HepG2 (cell line): ENCODE results near the gene PLPPR3. TPM values are rescaled to one million over a fixed set of nuclear protein-coding genes. Genes with fewer than 3 reads are reported as not detected.
A peak's percentile ranks its signal among the peaks of the same experiment; 100 is the strongest.

ENCODE experiments used
- ATAC-seq: fragments of 200-7000 bp; cut with Tn5 transposase; 3 replicates; pipeline ENCODE4 v1.9.1; 2020; ENCODE audit warnings: mild to moderate bottlenecking, moderate library complexity
- BruUV-seq: library from RNA; stranded (reverse); fragments of 400-500 nt; replicated peaks from 2 replicates; lab custom pipeline; 2021; lab: Mats Ljungman, UMichigan
- CTCF ChIA-PET: fragments of 300-600 bp; formaldehyde crosslinking; extraction: SDS; loops from one replicate; lab custom pipeline; 2021; ENCODE audit warnings: low total read pairs, inconsistent platforms, low intra/inter-chr PET ratio; lab: Yijun Ruan, JAX
- POLR2A ChIA-PET: fragments of 350-600 bp; sonication (Branson Sonifier 250); formaldehyde crosslinking; loops from one replicate; lab custom pipeline; 2020; ENCODE audit warnings: antibody characterized with exemption, inconsistent platforms; lab: Yijun Ruan, JAX
- DNase-seq: peaks from one replicate; pipeline ENCODE4 v3.0.0-alpha.2; 2015; ENCODE audit warnings: low spot score
- FAIRE-seq: peaks from 3 replicates; lab custom pipeline; 2011; peaks lifted over from hg19 to GRCh38; lab: Jason Lieb, UNC
- H2AFZ ChIP-seq: one replicate; pipeline ENCODE4 v1.6.1; 2011; ENCODE audit warnings: low read length, inconsistent platforms
- H3K27ac ChIP-seq: fragments of 300-600 bp; 3 replicates; pipeline ENCODE4 v1.8.0; 2011; ENCODE audit warnings: mixed run types, mild to moderate bottlenecking, mixed read lengths, low read length, inconsistent platforms; ENCODE audit not compliant: insufficient read depth; ENCODE audit errors: extremely low read length
- H3K27me3 ChIP-seq, 2 experiments: fragments of 200-600 bp in 1 of 2; 2 replicates in 1 of 2; 3 replicates in 1 of 2; pipeline versions ENCODE4 v1.6.0 to v1.8.0; 2011; ENCODE audit warnings: low read length in 2 of 2, mild to moderate bottlenecking in 2 of 2, moderate library complexity in 2 of 2, inconsistent platforms in 1 of 2; ENCODE audit not compliant: insufficient read depth in 2 of 2, control insufficient read depth in 1 of 2
- H3K36me3 ChIP-seq, 2 experiments: fragments of 200-600 bp in 1 of 2; replicated peaks in 1 of 2; 2 replicates in 1 of 2; 3 replicates in 1 of 2; pipeline versions ENCODE4 v1.5.1 to v1.8.0; 2011; ENCODE audit warnings: low read length in 2 of 2, inconsistent platforms in 1 of 2; ENCODE audit not compliant: insufficient read depth in 2 of 2, control insufficient read depth in 1 of 2
- H3K4me1 ChIP-seq: 2 replicates; pipeline ENCODE4 v1.5.1; 2012; ENCODE audit warnings: low read length, inconsistent platforms; ENCODE audit not compliant: insufficient read depth
- H3K4me2 ChIP-seq: 2 replicates; pipeline ENCODE4 v1.6.0; 2011; ENCODE audit warnings: low read depth, low read length, inconsistent platforms
- H3K4me3 ChIP-seq, 3 experiments: fragments of 200-600 bp in 1 of 3; sonication (generic), shearing (Covaris generic) in 1 of 3; replicated peaks in 1 of 3; 2 replicates each; pipeline ENCODE4 v1.5.1; 2011 to 2016; ENCODE audit warnings: low read length in 3 of 3, inconsistent platforms in 2 of 3, low read depth in 2 of 3, mild to moderate bottlenecking in 2 of 3, control low read depth in 1 of 3, mixed read lengths in 1 of 3; ENCODE audit not compliant: insufficient read depth in 1 of 3
- H3K79me2 ChIP-seq: one replicate; pipeline ENCODE4 v1.6.1; 2011; ENCODE audit warnings: low read length, inconsistent platforms; ENCODE audit not compliant: insufficient read depth
- H3K9ac ChIP-seq: 2 replicates; pipeline ENCODE4 v1.6.0; 2011; ENCODE audit warnings: mild to moderate bottlenecking, low read depth, low read length, inconsistent platforms; ENCODE audit not compliant: insufficient read depth
- H3K9me3 ChIP-seq: 2 replicates; pipeline ENCODE4 v1.5.1; 2012; ENCODE audit warnings: mild to moderate bottlenecking, low read length
- H4K20me1 ChIP-seq: 2 replicates; pipeline ENCODE4 v1.6.0; 2011; ENCODE audit warnings: inconsistent platforms, mild to moderate bottlenecking, low read length, moderate library complexity; ENCODE audit not compliant: insufficient read depth
- FOXO4 ChIP-seq: sonication (generic); formaldehyde crosslinking; conservative IDR thresholded peaks from 2 replicates; pipeline ENCODE4 v1.8.1; 2023; ENCODE audit warnings: missing genetic modification reagents
- GFI1 ChIP-seq: sonication (generic); formaldehyde crosslinking; IDR thresholded peaks from 2 replicates; pipeline ENCODE4 v1.5.0; 2020; ENCODE audit warnings: missing genetic modification reagents, mild to moderate bottlenecking, borderline replicate concordance
- PHB2 ChIP-seq: fragments of 450-650 bp; IDR thresholded peaks from 2 replicates; pipeline ENCODE4 v1.6.1; 2018; ENCODE audit not compliant: partially characterized antibody
- PHF21A ChIP-seq: sonication (generic); formaldehyde crosslinking; IDR thresholded peaks from 2 replicates; pipeline ENCODE4 v1.5.0; 2020; ENCODE audit warnings: mild to moderate bottlenecking, missing genetic modification reagents
- RARA ChIP-seq: IDR thresholded peaks from 2 replicates; pipeline ENCODE4 v1.6.1; 2016; ENCODE audit warnings: missing genetic modification reagents, missing compliant biosample characterization
- SIN3A ChIP-seq: IDR thresholded peaks from 2 replicates; pipeline ENCODE4 v1.6.1; 2011; ENCODE audit warnings: low read depth, mild to moderate bottlenecking, control low read depth, low read length, borderline replicate concordance
- THAP11 ChIP-seq: IDR thresholded peaks from 2 replicates; pipeline ENCODE4 v1.6.1; 2016; ENCODE audit warnings: missing biosample characterization, missing genetic modification reagents
- U2AF1 ChIP-seq: fragments of 200-400 bp; formaldehyde crosslinking; optimal IDR thresholded peaks from 2 replicates; pipeline ENCODE3; 2017; ENCODE audit warnings: mild to moderate bottlenecking, low read depth, low read length
- UBTF ChIP-seq: sonication (generic); formaldehyde crosslinking; IDR thresholded peaks from 2 replicates; pipeline ENCODE4 v1.4.0; 2020; ENCODE audit warnings: mild to moderate bottlenecking, missing genetic modification reagents
- ZBTB1 ChIP-seq: sonication (generic); formaldehyde crosslinking; IDR thresholded peaks from 2 replicates; pipeline ENCODE4 v1.4.0; 2020; ENCODE audit warnings: missing genetic modification reagents, borderline replicate concordance
- whole genome bisulfite sequencing: methylation state at CpG from one replicate; pipeline ENCODE4 v1.1.6; 2017; ENCODE audit warnings: low lambda C conversion rate; 5-methylcytosine and 5-hydroxymethylcytosine counted together
- in situ Hi-C: cut with HindIII; loops from 2 replicates; pipeline ENCODE4 v1.10.0; 2017; ENCODE audit warnings: low pct_unique_long_range_greater_than_20kb; ENCODE audit not compliant: extremely low pct_ligation_motif_present
- intact Hi-C: fragments of 100-400 bp; cut with micrococcal nuclease; formaldehyde crosslinking; loops from one replicate; pipeline ENCODE4 v1.10.0; 2022; ENCODE audit not compliant: unreplicated experiment
- polyA plus RNA-seq, 8 experiments: library from polyadenylated mRNA; depleted of rRNA in 3 of 8; stranded (reverse) in 7 of 8; unstranded in 1 of 8; fragments of >200 nt; fragmentation: Illumina TruSeq in 4 of 8; extraction: Trizol in 4 of 8; gene quantifications; 2 replicates each; pipeline versions ENCODE4 v1.2.1 to v1.2.3, GENCODE V29; 2011 to 2016; ENCODE audit warnings: low read depth in 4 of 8, missing spikeins in 1 of 8, mixed read lengths in 1 of 8; ENCODE audit not compliant: insufficient read depth in 1 of 8
- total RNA-seq, 5 experiments: library from RNA; depleted of rRNA; stranded (reverse); fragments of >200 nt; fragmentation: Illumina TruSeq; extraction: Trizol; gene quantifications; 2 replicates each; pipeline ENCODE4 v1.2.3, GENCODE V29; 2016; ENCODE audit warnings: low read depth in 1 of 5
- TF ChIP-seq, protein P1 (sequence below): sonication (generic); formaldehyde crosslinking; IDR thresholded peaks from 2 replicates; pipeline ENCODE4 v1.4.0; 2020; ENCODE audit warnings: low read depth, missing genetic modification reagents

PLPPR3 gene
- total and polyA plus RNA-seq, 2 of the 13 experiments (the other 11 are each of a cell fraction or from before 2014, with no cell fraction given): 0.07 to 0.16 TPM

DNA sequence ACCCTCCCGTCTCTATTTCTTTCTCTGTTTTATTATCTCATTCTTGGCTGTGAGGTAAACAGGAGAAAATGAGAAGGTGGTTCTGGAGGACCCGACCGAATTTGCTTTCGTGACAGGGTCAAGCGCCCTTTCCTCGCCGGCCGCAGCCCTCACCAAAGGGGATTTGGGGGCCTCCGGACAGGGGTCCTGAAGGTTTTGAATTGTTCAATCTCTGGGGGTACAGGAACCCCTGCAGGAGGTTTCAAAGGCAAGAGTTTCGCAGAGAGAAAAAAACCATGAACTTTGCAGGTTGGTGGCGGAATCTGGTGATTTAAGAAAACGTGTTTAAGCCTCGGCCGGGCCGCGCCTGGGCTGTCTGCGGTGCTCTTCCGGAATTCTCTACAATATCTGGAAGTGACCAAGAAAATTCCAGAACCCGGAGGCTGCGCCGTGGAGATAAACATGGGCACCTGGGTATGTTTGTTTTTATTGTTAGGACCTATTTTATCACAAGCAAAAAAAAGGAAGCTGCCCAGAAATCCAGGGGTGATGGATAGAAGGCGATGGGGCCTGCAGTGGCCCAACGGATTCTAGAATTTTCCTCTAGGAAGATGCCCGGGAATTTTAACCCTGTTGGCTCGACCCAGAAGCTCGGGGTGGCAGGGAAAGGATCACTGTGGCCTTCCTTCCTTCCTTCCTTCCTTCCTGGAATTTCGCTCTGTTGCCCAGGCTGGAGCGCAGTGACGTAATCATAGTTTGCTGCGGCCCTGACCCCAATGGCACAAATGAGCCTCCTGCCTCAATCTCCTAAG is 38.7 kb downstream of the PLPPR3 start:
- Histone ChIP-seq H3K4me3 (peak overlapping the region; percentile 74 to 86 (median 76)), H3K27me3 (no peaks in the 10 kb centered on the region), H3K27ac (peak overlapping the region; percentile 85), H3K4me1 (peaks cover 51% of the 10 kb centered on the region), H3K9me3 (no peaks in the 10 kb centered on the region), H3K36me3 (no peaks in the 10 kb centered on the region), H3K9ac (peak overlapping the region; percentile 72), H4K20me1 (no peaks in the 10 kb centered on the region), H3K4me2 (peak overlapping the region; percentile 83), H3K79me2 (peaks cover 5% of the 10 kb centered on the region), H2AFZ (no peak overlapping the region)
- POLR2A ChIA-PET: interaction anchor here (1.0 to 2.2 kb wide), 5 partner anchors 10 to 43 kb away, joined by 3 to 11 read pairs (median 3); partner anchors contain the start of gene PTBP1
- WGBS: 10% methylated on average over 30 of the region's 30 CpGs
- FAIRE-seq (peak; percentile 28), ATAC-seq (peak; percentile 6; the same call in 1 of the 3 replicates), DNase-seq (no peak)
- intact Hi-C loops (loop anchor here (10.0 kb wide), 1 partner anchor 212 kb away; no protein-coding TSS in a partner anchor), in situ Hi-C loops (no loop called here)
- CTCF ChIA-PET: interaction anchor here (0.8 kb wide), 1 partner anchor 12 kb away, joined by 3 read pairs; no protein-coding TSS in a partner anchor
- BruUV-seq: TSS peak; percentile 92
- TF ChIP-seq PHB2: no peak
- peak; percentile 63; the same call in 1 of the 2 replicates for TF ChIP-seq GFI1 (CRISPR knock-in tag)
- 0 out of 2 replicates have a peak, but pooled peaks have one; percentile 2 for TF ChIP-seq THAP11
- TF ChIP-seq, protein P1, sequence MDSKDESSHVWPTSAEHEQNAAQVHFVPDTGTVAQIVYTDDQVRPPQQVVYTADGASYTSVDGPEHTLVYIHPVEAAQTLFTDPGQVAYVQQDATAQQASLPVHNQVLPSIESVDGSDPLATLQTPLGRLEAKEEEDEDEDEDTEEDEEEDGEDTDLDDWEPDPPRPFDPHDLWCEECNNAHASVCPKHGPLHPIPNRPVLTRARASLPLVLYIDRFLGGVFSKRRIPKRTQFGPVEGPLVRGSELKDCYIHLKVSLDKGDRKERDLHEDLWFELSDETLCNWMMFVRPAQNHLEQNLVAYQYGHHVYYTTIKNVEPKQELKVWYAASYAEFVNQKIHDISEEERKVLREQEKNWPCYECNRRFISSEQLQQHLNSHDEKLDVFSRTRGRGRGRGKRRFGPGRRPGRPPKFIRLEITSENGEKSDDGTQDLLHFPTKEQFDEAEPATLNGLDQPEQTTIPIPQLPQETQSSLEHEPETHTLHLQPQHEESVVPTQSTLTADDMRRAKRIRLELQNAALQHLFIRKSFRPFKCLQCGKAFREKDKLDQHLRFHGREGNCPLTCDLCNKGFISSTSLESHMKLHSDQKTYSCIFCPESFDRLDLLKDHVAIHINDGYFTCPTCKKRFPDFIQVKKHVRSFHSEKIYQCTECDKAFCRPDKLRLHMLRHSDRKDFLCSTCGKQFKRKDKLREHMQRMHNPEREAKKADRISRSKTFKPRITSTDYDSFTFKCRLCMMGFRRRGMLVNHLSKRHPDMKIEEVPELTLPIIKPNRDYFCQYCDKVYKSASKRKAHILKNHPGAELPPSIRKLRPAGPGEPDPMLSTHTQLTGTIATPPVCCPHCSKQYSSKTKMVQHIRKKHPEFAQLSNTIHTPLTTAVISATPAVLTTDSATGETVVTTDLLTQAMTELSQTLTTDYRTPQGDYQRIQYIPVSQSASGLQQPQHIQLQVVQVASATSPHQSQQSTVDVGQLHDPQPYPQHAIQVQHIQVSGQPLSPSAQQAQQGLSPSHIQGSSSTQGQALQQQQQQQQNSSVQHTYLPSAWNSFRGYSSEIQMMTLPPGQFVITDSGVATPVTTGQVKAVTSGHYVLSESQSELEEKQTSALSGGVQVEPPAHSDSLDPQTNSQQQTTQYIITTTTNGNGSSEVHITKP (CRISPR knock-in tag): 0 out of 2 replicates have a peak, but pooled peaks have one; percentile 13
- no peak for TF ChIP-seq PHF21A (CRISPR knock-in tag)
- TF ChIP-seq SIN3A: peak; percentile 15; the same call in 1 of the 2 replicates
- 0 out of 2 replicates have a peak, but pooled peaks have one; percentile 24 for TF ChIP-seq RARA (CRISPR knock-in tag)
- no peak for TF ChIP-seq U2AF1
- TF ChIP-seq FOXO4 (CRISPR knock-in tag): 0 out of 2 replicates have a peak, but pooled peaks have one; percentile 47
- TF ChIP-seq UBTF (CRISPR knock-in tag): no peak
- no peak for TF ChIP-seq ZBTB1 (CRISPR knock-in tag)
